Measurements from ENCODE around the gene PLB1. TPM values are rescaled to one million over a fixed set of nuclear protein-coding genes. Genes with fewer than 3 reads are reported as not detected.

The PLB1 gene, protein sequence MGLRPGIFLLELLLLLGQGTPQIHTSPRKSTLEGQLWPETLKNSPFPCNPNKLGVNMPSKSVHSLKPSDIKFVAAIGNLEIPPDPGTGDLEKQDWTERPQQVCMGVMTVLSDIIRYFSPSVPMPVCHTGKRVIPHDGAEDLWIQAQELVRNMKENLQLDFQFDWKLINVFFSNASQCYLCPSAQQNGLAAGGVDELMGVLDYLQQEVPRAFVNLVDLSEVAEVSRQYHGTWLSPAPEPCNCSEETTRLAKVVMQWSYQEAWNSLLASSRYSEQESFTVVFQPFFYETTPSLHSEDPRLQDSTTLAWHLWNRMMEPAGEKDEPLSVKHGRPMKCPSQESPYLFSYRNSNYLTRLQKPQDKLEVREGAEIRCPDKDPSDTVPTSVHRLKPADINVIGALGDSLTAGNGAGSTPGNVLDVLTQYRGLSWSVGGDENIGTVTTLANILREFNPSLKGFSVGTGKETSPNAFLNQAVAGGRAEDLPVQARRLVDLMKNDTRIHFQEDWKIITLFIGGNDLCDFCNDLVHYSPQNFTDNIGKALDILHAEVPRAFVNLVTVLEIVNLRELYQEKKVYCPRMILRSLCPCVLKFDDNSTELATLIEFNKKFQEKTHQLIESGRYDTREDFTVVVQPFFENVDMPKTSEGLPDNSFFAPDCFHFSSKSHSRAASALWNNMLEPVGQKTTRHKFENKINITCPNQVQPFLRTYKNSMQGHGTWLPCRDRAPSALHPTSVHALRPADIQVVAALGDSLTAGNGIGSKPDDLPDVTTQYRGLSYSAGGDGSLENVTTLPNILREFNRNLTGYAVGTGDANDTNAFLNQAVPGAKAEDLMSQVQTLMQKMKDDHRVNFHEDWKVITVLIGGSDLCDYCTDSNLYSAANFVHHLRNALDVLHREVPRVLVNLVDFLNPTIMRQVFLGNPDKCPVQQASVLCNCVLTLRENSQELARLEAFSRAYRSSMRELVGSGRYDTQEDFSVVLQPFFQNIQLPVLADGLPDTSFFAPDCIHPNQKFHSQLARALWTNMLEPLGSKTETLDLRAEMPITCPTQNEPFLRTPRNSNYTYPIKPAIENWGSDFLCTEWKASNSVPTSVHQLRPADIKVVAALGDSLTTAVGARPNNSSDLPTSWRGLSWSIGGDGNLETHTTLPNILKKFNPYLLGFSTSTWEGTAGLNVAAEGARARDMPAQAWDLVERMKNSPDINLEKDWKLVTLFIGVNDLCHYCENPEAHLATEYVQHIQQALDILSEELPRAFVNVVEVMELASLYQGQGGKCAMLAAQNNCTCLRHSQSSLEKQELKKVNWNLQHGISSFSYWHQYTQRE (N-terminal part only)
- total RNA-seq: 1 to 10 TPM in 3 of 6 experiments, under 1 TPM in 3; 0.66 to 1.9 (median 1.1) TPM
- long read RNA-seq: 0 reads

DNA sequence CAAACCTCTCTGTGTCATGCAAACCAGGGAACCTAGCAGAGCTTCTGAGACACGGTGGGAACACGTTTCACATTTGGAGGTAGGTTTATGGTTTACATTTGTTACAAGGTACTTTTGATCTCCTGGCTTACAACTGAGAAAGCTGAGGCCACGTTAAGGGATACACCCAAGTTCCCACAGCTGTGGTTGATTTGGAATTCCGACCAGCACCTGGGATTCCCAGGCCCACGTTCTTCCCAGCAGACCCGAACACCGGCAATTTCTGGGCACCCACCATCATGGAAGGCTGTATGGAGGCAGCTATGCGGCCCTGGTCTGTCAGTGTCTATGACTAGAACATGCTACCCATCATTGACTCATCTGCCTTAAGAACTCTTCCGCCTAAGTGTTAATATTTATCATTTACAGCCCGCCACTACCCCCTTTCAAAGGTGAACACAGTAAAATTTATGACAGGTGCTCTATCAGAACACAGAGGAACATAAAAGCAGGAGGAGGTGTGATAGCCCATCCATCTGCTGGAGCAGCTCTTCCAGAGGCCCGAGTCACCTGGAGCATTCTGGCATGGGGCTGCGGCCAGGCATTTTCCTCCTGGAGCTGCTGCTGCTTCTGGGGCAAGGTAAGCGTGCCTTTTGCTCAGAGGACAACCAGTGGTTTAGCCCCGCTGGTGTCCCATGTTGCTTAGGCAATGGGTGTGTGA is at the start of gene PLB1:
Gene PLB1 (plus strand): TSS at position 510 of the 700 bp plus-strand sequence. CDS start 55 bp downstream, at position 565.
- DNase-seq (no peak), ATAC-seq (no peak)
- Histone ChIP-seq H3K27me3 (no peaks in the 10 kb centered on the region), H3K36me3 (no peaks in the 10 kb centered on the region), H3K27ac (no peak within 1 kb of the TSS), H3K4me3 (no peak within 1 kb of the TSS), H3K4me1 (no peaks in the 10 kb centered on the region), H3K9me3 (no peaks in the 10 kb centered on the region)
- TF ChIP-seq, protein P1, sequence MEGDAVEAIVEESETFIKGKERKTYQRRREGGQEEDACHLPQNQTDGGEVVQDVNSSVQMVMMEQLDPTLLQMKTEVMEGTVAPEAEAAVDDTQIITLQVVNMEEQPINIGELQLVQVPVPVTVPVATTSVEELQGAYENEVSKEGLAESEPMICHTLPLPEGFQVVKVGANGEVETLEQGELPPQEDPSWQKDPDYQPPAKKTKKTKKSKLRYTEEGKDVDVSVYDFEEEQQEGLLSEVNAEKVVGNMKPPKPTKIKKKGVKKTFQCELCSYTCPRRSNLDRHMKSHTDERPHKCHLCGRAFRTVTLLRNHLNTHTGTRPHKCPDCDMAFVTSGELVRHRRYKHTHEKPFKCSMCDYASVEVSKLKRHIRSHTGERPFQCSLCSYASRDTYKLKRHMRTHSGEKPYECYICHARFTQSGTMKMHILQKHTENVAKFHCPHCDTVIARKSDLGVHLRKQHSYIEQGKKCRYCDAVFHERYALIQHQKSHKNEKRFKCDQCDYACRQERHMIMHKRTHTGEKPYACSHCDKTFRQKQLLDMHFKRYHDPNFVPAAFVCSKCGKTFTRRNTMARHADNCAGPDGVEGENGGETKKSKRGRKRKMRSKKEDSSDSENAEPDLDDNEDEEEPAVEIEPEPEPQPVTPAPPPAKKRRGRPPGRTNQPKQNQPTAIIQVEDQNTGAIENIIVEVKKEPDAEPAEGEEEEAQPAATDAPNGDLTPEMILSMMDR (IDR thresholded peaks at IDR 0.05): no peak
- no peak for TF ChIP-seq POLR2A (IDR thresholded peaks at IDR 0.05)
- 79% methylated on average over 7 of the region's 14 CpGs for WGBS (ENCODE audit: insufficient coverage, low coverage, low lambda C conversion rate, missing lambda C conversion rate)
- intact Hi-C loops (cut with DNase I): no loop called here

DNA sequence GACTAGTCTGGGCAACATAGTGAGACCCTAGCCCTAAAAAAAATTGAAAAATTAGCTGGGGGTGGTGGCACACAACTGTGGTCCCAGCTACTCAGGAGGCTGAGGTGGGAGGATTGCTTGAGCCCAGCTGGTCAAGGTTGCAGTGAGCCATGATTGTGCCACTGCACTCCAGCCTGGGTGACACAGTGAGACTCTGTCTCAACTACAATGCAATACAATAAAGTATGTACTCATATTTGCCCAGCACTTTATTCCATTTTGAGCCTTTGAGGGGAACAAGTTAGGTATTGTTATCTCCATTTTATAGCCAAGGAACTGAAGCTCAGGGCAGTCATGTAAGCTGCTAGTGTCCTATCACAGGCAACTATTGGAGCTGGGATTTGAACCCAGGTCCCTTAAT is 49.3 kb upstream of the PLB1 start:
- DNase-seq (no peak), ATAC-seq (no peak)
- TF ChIP-seq, protein P1 (IDR thresholded peaks at IDR 0.05): no peak
- no peak for TF ChIP-seq POLR2A (IDR thresholded peaks at IDR 0.05)
- Histone ChIP-seq H3K27ac (no peak overlapping the region), H3K27me3 (no peaks in the 10 kb centered on the region), H3K9me3 (no peaks in the 10 kb centered on the region), H3K36me3 (no peaks in the 10 kb centered on the region), H3K4me1 (no peaks in the 10 kb centered on the region), H3K4me3 (no peak overlapping the region)
- intact Hi-C loops (cut with DNase I): no loop called here

DNA sequence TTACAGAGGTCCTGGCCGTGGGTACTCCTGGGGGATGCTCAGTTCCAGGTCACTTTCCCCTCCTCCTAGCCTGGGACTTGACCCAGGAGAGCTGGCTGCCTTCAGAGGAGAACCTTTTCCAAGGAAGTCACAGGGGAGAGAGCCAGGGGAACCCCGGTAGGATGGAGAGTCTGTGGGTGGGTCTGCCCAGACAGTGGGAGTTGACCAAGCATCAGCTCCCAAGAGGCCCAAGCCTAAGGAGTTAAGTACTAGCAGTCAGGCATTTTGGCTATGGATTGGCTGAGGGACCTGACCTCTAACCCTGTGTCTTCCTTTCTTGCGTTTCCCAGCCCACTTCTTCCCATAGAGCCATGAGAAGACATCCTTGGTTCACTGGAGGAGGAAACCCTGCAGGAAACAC is 48.8 kb upstream of the PLB1 start:
- DNase-seq (no peak), ATAC-seq (no peak)
- no peaks in the 10 kb centered on the region for H3K36me3 ChIP-seq
- TF ChIP-seq, protein P1 (IDR thresholded peaks at IDR 0.05): no peak
- TF ChIP-seq POLR2A (IDR thresholded peaks at IDR 0.05): no peak
- no peaks in the 10 kb centered on the region for H3K27me3 ChIP-seq
- H3K27ac ChIP-seq: no peak overlapping the region
- no peaks in the 10 kb centered on the region for H3K9me3 ChIP-seq
- intact Hi-C loops (cut with DNase I): no loop called here
- no peak overlapping the region for H3K4me3 ChIP-seq
- H3K4me1 ChIP-seq: no peaks in the 10 kb centered on the region
- 67% methylated on average over 3 of the region's 3 CpGs for WGBS (ENCODE audit: insufficient coverage, low coverage, low lambda C conversion rate, missing lambda C conversion rate)

All from right lobe of liver (tissue), 6 donors.